CD14-positive monocyte (primary cell): ENCODE measurements around the gene VWF. TPM values are rescaled to one million over a fixed set of nuclear protein-coding genes. Genes with fewer than 3 reads are reported as not detected.
"Not testable (repeated sequence)": the region's sequence is repeated elsewhere in the genome, so short reads cannot be mapped to it uniquely, and the experiment has no call there.

ENCODE experiments used
- DNase-seq, 3 donors: peaks; one replicate each; pipeline ENCODE4 v3.0.0-alpha.2; 2011 to 2022
- H2AFZ ChIP-seq: 2 replicates; pipeline ENCODE4 v1.6.0; 2012; ENCODE audit warnings: mild to moderate bottlenecking, low read depth, low read length, inconsistent platforms; ENCODE audit not compliant: insufficient read depth, poor library complexity, severe bottlenecking
- H3K27ac ChIP-seq, 2 donors: 1 replicate in 1 of 2; 2 replicates in 1 of 2; pipeline ENCODE4 v1.5.1; 2012 to 2013; ENCODE audit warnings: low read length in 2 of 2, control low read depth in 1 of 2, inconsistent platforms in 1 of 2, low read depth in 1 of 2, mild to moderate bottlenecking in 1 of 2
- H3K27me3 ChIP-seq, 2 donors: one replicate each; pipeline versions ENCODE4 v1.6.0 to v1.6.1; 2011 to 2013; ENCODE audit warnings: low read length in 2 of 2; ENCODE audit not compliant: control insufficient read depth in 2 of 2, insufficient read depth in 2 of 2
- H3K36me3 ChIP-seq, 2 donors: replicated peaks in 1 of 2; 1 replicate in 1 of 2; 2 replicates in 1 of 2; pipeline versions ENCODE4 v1.5.1 to v1.6.1; 2012 to 2013; ENCODE audit warnings: low read length in 2 of 2, control low read depth in 1 of 2, inconsistent platforms in 1 of 2, mild to moderate bottlenecking in 1 of 2; ENCODE audit not compliant: insufficient read depth in 2 of 2, control insufficient read depth in 1 of 2
- H3K4me1 ChIP-seq, 2 donors: 1 replicate in 1 of 2; 2 replicates in 1 of 2; pipeline versions ENCODE4 v1.5.1 to v1.6.1; 2012 to 2013; ENCODE audit warnings: low read length in 2 of 2, control low read depth in 1 of 2, inconsistent platforms in 1 of 2, mild to moderate bottlenecking in 1 of 2, moderate library complexity in 1 of 2; ENCODE audit not compliant: insufficient read depth in 2 of 2, control insufficient read depth in 1 of 2
- H3K4me2 ChIP-seq: replicated peaks from 2 replicates; pipeline ENCODE3; 2012; ENCODE audit warnings: low read length, moderate library complexity, mild to moderate bottlenecking; ENCODE audit not compliant: poor library complexity, severe bottlenecking; ENCODE audit errors: extremely low read depth
- H3K4me3 ChIP-seq, 3 experiments: fragments of 200-600 bp in 1 of 3; sonication (generic) in 1 of 3; replicated peaks in 1 of 3; 1 replicate in 2 of 3; 2 replicates in 1 of 3; pipeline ENCODE4 v1.5.1; 2011 to 2013; ENCODE audit warnings: low read length in 3 of 3, mild to moderate bottlenecking in 3 of 3, control low read depth in 2 of 3, low read depth in 2 of 3, inconsistent platforms in 1 of 3, moderate library complexity in 1 of 3
- H3K79me2 ChIP-seq: 2 replicates; pipeline ENCODE4 v1.6.0; 2012; ENCODE audit warnings: mild to moderate bottlenecking, control low read depth, inconsistent platforms, low read length, moderate library complexity; ENCODE audit not compliant: insufficient read depth
- H3K9ac ChIP-seq: 2 replicates; pipeline ENCODE4 v1.6.0; 2017; ENCODE audit warnings: low read length, mild to moderate bottlenecking; ENCODE audit not compliant: insufficient read depth, poor library complexity, severe bottlenecking
- H3K9me3 ChIP-seq, 2 donors: replicated peaks in 1 of 2; 1 replicate in 1 of 2; 2 replicates in 1 of 2; pipeline versions ENCODE4 v1.5.1 to v1.6.1; 2012 to 2013; ENCODE audit warnings: low read length in 2 of 2, control low read depth in 1 of 2; ENCODE audit not compliant: control insufficient read depth in 1 of 2, insufficient read depth in 1 of 2
- H4K20me1 ChIP-seq: 2 replicates; pipeline ENCODE4 v1.6.0; 2012; ENCODE audit warnings: mild to moderate bottlenecking, low read length, control low read depth, moderate library complexity; ENCODE audit not compliant: insufficient read depth
- H3K27ac Mint-ChIP-seq, 7 donors: one replicate each; pipeline ENCODE4 v1.8.0; 2020; ENCODE audit warnings: mild to moderate bottlenecking in 7 of 7, mixed read lengths in 7 of 7, moderate library complexity in 6 of 7, inconsistent platforms in 2 of 7
- H3K27me3 Mint-ChIP-seq, 3 donors: one replicate each; pipeline ENCODE4 v1.8.0; 2021 to 2022; ENCODE audit warnings: low read depth in 3 of 3, mild to moderate bottlenecking in 3 of 3, mixed read lengths in 3 of 3, moderate library complexity in 3 of 3, inconsistent platforms in 1 of 3
- H3K36me3 Mint-ChIP-seq, 2 donors: one replicate each; pipeline ENCODE4 v1.8.0; 2020; ENCODE audit warnings: mixed read lengths in 2 of 2, inconsistent platforms in 1 of 2, mild to moderate bottlenecking in 1 of 2
- H3K4me1 Mint-ChIP-seq: one replicate; pipeline ENCODE4 v1.8.0; 2020; ENCODE audit warnings: mild to moderate bottlenecking, mixed read lengths
- H3K4me3 Mint-ChIP-seq, 2 donors: one replicate each; pipeline ENCODE4 v1.8.0; 2020; ENCODE audit warnings: mild to moderate bottlenecking in 2 of 2, mixed read lengths in 2 of 2, moderate library complexity in 1 of 2
- H3K9me3 Mint-ChIP-seq, 7 donors: one replicate each; pipeline ENCODE4 v1.8.0; 2020 to 2022; ENCODE audit warnings: mixed read lengths in 7 of 7, mild to moderate bottlenecking in 6 of 7, moderate library complexity in 6 of 7, inconsistent platforms in 2 of 7
- CTCF ChIP-seq: fragments of 200-600 bp; IDR thresholded peaks from one replicate; pipeline ENCODE4 v1.8.0; 2022; ENCODE audit warnings: antibody characterized with exemption, mild to moderate bottlenecking
- whole genome bisulfite sequencing: methylation state at CpG from one replicate; pipeline ENCODE4 v1.1.5; 2013; ENCODE audit warnings: missing lambda C conversion rate; ENCODE audit not compliant: insufficient coverage; 5-methylcytosine and 5-hydroxymethylcytosine counted together
- intact Hi-C, 2 donors: fragments of 100-400 bp; cut with micrococcal nuclease; formaldehyde crosslinking; loops; one replicate each; pipeline versions ENCODE4 v1.15.0 to v1.15.1; 2023
- polyA plus RNA-seq, 3 donors: library from polyadenylated mRNA; depleted of rRNA in 1 of 3; unstranded in 2 of 3; stranded (reverse) in 1 of 3; fragments of 300-500 nt in 2 of 3; fragments of >200 nt in 1 of 3; fragmentation: Illumina TruSeq in 2 of 3; gene quantifications; 1 replicate in 2 of 3; 2 replicates in 1 of 3; pipeline ENCODE4 v1.2.3, GENCODE V29; 2012 to 2021

VWF gene
- polyA plus RNA-seq, 3 donors, result 0.17 to 0.49 (median 0.48) TPM

GRCh38 chr12:6157482-6157881 is 33.0 kb upstream of the VWF start:
- Histone ChIP-seq H3K9ac (no peak overlapping the region), H4K20me1 (no peaks in the 10 kb centered on the region), H2AFZ (no peak overlapping the region), H3K4me3 (no peak overlapping the region), H3K4me2 (no peak overlapping the region), H3K27ac (no peak overlapping the region), H3K36me3 (no peaks in the 10 kb centered on the region), H3K79me2 (no peaks in the 10 kb centered on the region), H3K4me1 (peaks cover 0 to 4% of the 10 kb centered on the region in 2 donors), H3K9me3 (no peaks in the 10 kb centered on the region), H3K27me3 (no peaks in the 10 kb centered on the region)
- WGBS, result 80% methylated on average over 1 of the region's 4 CpGs
- Mint-ChIP-seq H3K27me3 (peaks cover 18 to 26% (median 23%) of the 10 kb centered on the region in 3 donors), H3K9me3 (peaks cover 0 to 3% (median 0%) of the 10 kb centered on the region in 7 donors), H3K4me3 (no peak overlapping the region), H3K4me1 (peaks cover 30% of the 10 kb centered on the region), H3K36me3 (peaks cover 2 to 8% of the 10 kb centered on the region in 2 donors), H3K27ac (no peak overlapping the region)
- no peak for DNase-seq
- intact Hi-C loops, result no loop called here
- no peak for TF ChIP-seq CTCF

- Histone ChIP-seq H3K9me3 (no peaks in the 10 kb centered on the region), H2AFZ (no peak overlapping the region), H3K4me3 (no peak overlapping the region), H3K27ac (no peak overlapping the region), H3K4me2 (no peak overlapping the region), H3K79me2 (no peaks in the 10 kb centered on the region), H4K20me1 (no peaks in the 10 kb centered on the region), H3K4me1 (no peaks in the 10 kb centered on the region), H3K27me3 (no peaks in the 10 kb centered on the region), H3K36me3 (no peaks in the 10 kb centered on the region), H3K9ac (no peak overlapping the region)
- no peak for DNase-seq
- TF ChIP-seq CTCF, result no peak
- 61% methylated on average over 15 of the region's 15 CpGs for WGBS
- peak overlapping the region in 6 of 7 donors; percentile 1 to 86 (median 44) for H3K27ac Mint-ChIP-seq
- H3K4me3 Mint-ChIP-seq, result peak overlapping the region in 1 of 2 donors; percentile 28
- peaks cover under 1 to 1% of the 10 kb centered on the region in 2 donors for H3K36me3 Mint-ChIP-seq
- intact Hi-C loops, result no loop called here
- H3K9me3 Mint-ChIP-seq, result peaks cover 0 to 3% (median 0%) of the 10 kb centered on the region in 7 donors
- H3K4me1 Mint-ChIP-seq, result peaks cover 10% of the 10 kb centered on the region
- H3K27me3 Mint-ChIP-seq, result peaks cover 10 to 13% (median 12%) of the 10 kb centered on the region in 3 donors
Observed at GRCh38 chr12:6154730-6155459, 30.4 kb upstream of the VWF start.

GRCh38 chr12:6148722-6149121 is 24.3 kb upstream of the VWF start:
- H3K79me2 ChIP-seq, DNase-seq, H3K27ac ChIP-seq, H2AFZ ChIP-seq, H3K9ac ChIP-seq, H3K9me3 ChIP-seq, intact Hi-C loops, H3K9me3 Mint-ChIP-seq, H3K27me3 ChIP-seq, H3K36me3 ChIP-seq, H3K36me3 Mint-ChIP-seq, H3K4me3 Mint-ChIP-seq, H3K4me2 ChIP-seq, H4K20me1 ChIP-seq, H3K4me3 ChIP-seq: not testable (repeated sequence)
- WGBS, result 80% methylated on average over 11 of the region's 15 CpGs
- Mint-ChIP-seq H3K27me3 (peaks cover 6 to 20% (median 7%) of the 10 kb centered on the region in 3 donors), H3K27ac (peak overlapping the region in 5 of 7 donors; percentile 52 to 86 (median 57)), H3K4me1 (peaks cover 35% of the 10 kb centered on the region)
- peaks cover 31 to 32% of the 10 kb centered on the region in 2 donors for H3K4me1 ChIP-seq
